Ovary (tissue), 9 donors: ENCODE results near the gene IRAK1BP1. TPM values are rescaled to one million over a fixed set of nuclear protein-coding genes. Genes with fewer than 3 reads are reported as not detected.

Source experiments
- DNase-seq, 5 donors: peaks; one replicate each; pipeline ENCODE4 v3.0.0-alpha.2; 2019 to 2020
- H3K27ac ChIP-seq, 2 donors: fragments of 200-600 bp; one replicate each; pipeline versions ENCODE4 v1.5.1 to v1.8.0; 2019 to 2022
- H3K27me3 ChIP-seq: fragments of 200-600 bp; one replicate; pipeline ENCODE4 v1.8.0; 2022
- H3K36me3 ChIP-seq: fragments of 200-600 bp; sonication (generic); one replicate; pipeline ENCODE4 v1.5.1; 2019
- H3K4me1 ChIP-seq: one replicate; pipeline ENCODE4 v1.8.1; 2013; ENCODE audit warnings: mild to moderate bottlenecking, moderate library complexity; ENCODE audit not compliant: insufficient read depth
- H3K4me3 ChIP-seq: fragments of 200-600 bp; sonication (generic); one replicate; pipeline ENCODE4 v1.5.1; 2017
- H3K9me3 ChIP-seq, 2 donors: fragments of 200-600 bp in 1 of 2; sonication (generic) in 1 of 2; one replicate each; pipeline versions ENCODE4 v1.5.1 to v1.8.1; 2013 to 2019; ENCODE audit warnings: mild to moderate bottlenecking in 1 of 2, moderate library complexity in 1 of 2
- EP300 ChIP-seq: sonication (generic); formaldehyde crosslinking; IDR thresholded peaks from one replicate; pipeline ENCODE4 v1.6.1; 2017; ENCODE audit warnings: antibody characterized with exemption
- POLR2A ChIP-seq: fragments of 450-650 bp; IDR thresholded peaks from one replicate; pipeline ENCODE4 v1.6.1; 2017; ENCODE audit warnings: antibody characterized with exemption, mild to moderate bottlenecking, moderate library complexity
- WGBS, 3 donors: extraction: QIAGEN DNeasy Blood & Tissue Kit in 1 of 3; methylation state at CpG; one replicate each; pipeline versions ENCODE4 v1.1.5 to v1.1.7; 2013 to 2017; 5-methylcytosine and 5-hydroxymethylcytosine counted together
- intact Hi-C, 4 donors: fragments of 100-400 bp; cut with DNase I; formaldehyde crosslinking; loops; one replicate each; pipeline versions ENCODE4 v1.11.0 to v1.15.1; 2022 to 2023
- polyA plus RNA-seq, 2 donors: library from polyadenylated mRNA; stranded (reverse); fragments of 200-250 nt in 1 of 2; fragments of 350-450 nt in 1 of 2; fragmentation: Illumina TruSeq in 1 of 2; extraction: RNeasy Lipid Tissue Mini Kit (QIAGEN cat#74804) in 1 of 2; gene quantifications; one replicate each; pipeline ENCODE4 v1.2.3, GENCODE V29; 2013 to 2014
- total RNA-seq, 7 donors: library from RNA; depleted of rRNA in 2 of 7; stranded (reverse); fragments of >200 nt in 2 of 7; fragmentation: NEBNext Ultra II Directional in 3 of 7; extraction: Animal tissue kit (Norgen Biotek cat#: 25700) in 3 of 7; gene quantifications; one replicate each; pipeline versions ENCODE4 v1.1.0 to v1.2.4, GENCODE V29; 2016 to 2023
- TF ChIP-seq, protein P1 (sequence below), 3 donors: fragments of 450-650 bp in 2 of 3; fragments of 200-600 bp in 1 of 3; IDR thresholded peaks; one replicate each; pipeline versions ENCODE4 v1.5.1 to v1.8.0; 2016 to 2022; ENCODE audit warnings: antibody characterized with exemption in 3 of 3, mild to moderate bottlenecking in 1 of 3
- donor health status: DM: no; HTN: no; CAD: no; lungs with moderate emphysema.
- donor health status: DM: no; HTN: no; CAD: no.
- donor health status: Bipolar disorder and iron deficiency.
- donor health status: DM: yes; HTN: yes; CAD: no.
- donor health status: DM: no; HTN: no; CAD: no.
- donor health status: DM: yes; HTN: yes; CAD: no.

The IRAK1BP1 gene
- total and polyA plus RNA-seq, 9 donors: 3.2 to 10.1 (median 7.0) TPM

DNA sequence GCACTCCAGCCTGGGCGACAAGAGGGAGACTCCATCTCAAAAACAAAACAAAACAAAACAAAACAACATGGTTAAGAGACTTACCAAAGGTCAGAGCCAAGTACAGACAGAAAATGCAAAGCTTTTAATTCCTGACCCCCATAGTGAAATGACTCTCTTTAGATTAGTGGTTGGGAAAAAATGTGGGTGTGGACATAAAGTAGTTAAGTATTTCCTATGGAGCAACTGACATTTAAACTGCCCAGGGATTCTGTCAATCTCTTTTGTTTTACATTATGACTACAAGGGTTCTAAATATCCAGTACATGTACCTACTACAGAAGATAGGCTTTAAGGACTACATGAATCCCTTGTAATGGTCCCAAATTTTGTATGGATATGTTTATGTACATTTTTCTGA is 75.1 kb downstream of the IRAK1BP1 start:
- WGBS, 3 donors: 93 to 97% (median 95%) methylated on average over 1 of the region's 1 CpG
- Histone ChIP-seq H3K36me3 (no peaks in the 10 kb centered on the region), H3K27ac (no peak overlapping the region), H3K27me3 (no peaks in the 10 kb centered on the region), H3K9me3 (no peaks in the 10 kb centered on the region), H3K4me3 (no peak overlapping the region), H3K4me1 (no peaks in the 10 kb centered on the region)
- intact Hi-C loops: no loop called here
- DNase-seq: no peak
- TF ChIP-seq, protein P1, sequence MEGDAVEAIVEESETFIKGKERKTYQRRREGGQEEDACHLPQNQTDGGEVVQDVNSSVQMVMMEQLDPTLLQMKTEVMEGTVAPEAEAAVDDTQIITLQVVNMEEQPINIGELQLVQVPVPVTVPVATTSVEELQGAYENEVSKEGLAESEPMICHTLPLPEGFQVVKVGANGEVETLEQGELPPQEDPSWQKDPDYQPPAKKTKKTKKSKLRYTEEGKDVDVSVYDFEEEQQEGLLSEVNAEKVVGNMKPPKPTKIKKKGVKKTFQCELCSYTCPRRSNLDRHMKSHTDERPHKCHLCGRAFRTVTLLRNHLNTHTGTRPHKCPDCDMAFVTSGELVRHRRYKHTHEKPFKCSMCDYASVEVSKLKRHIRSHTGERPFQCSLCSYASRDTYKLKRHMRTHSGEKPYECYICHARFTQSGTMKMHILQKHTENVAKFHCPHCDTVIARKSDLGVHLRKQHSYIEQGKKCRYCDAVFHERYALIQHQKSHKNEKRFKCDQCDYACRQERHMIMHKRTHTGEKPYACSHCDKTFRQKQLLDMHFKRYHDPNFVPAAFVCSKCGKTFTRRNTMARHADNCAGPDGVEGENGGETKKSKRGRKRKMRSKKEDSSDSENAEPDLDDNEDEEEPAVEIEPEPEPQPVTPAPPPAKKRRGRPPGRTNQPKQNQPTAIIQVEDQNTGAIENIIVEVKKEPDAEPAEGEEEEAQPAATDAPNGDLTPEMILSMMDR (IDR thresholded peaks at IDR 0.05): no peak
- TF ChIP-seq POLR2A: no peak
- no peak for TF ChIP-seq EP300

DNA sequence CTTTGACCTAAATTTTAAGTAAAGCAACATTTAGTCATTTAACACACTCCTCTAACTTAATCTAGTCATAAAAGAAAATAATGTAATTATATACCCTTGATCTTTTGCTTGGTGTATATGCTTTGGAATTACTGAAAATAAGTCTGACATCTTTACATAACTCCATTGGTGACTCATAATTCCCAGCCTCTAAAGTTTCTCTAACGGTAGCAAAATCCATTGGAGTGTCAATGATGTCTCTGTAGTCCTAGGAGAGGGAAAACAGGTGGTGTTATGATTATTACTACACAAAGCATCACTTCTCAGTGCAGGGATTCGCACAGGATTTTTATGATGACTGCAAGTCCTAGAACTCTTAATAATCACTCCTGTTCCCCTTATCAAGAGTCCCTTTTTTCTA is 80.2 kb downstream of the IRAK1BP1 start:
- H3K27ac ChIP-seq: no peak overlapping the region
- WGBS, 3 donors: 67 to 77% (median 74%) methylated on average over 2 of the region's 2 CpGs
- intact Hi-C loops: no loop called here
- H3K27me3 ChIP-seq: no peaks in the 10 kb centered on the region
- no peak overlapping the region for H3K4me3 ChIP-seq
- H3K9me3 ChIP-seq: peaks cover 0 to 8% of the 10 kb centered on the region in 2 donors
- DNase-seq: no peak
- H3K36me3 ChIP-seq: no peaks in the 10 kb centered on the region
- H3K4me1 ChIP-seq: no peaks in the 10 kb centered on the region
- no peak for TF ChIP-seq POLR2A
- TF ChIP-seq, protein P1 (IDR thresholded peaks at IDR 0.05): no peak

DNA sequence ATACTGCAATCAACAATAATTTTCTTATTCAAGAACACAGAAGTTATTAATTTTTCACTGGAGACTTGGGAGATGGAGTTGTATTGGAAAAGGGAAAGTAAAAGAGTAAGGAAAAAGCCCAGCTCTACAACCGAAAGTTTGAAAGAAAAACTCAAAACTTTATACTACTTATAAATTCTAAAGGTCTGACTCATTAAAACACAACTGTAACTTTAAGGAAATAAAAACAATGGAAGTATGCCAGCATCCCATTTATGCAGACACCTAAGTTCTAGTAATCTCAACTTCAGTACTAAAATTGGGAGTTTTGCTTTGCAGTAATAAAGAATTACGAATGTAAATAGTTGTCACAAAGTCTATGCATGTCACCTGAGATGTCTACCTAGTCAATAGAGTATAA is 80.6 kb downstream of the IRAK1BP1 start:
- H3K4me3 ChIP-seq: no peak overlapping the region
- no peak overlapping the region for H3K27ac ChIP-seq
- no peaks in the 10 kb centered on the region for H3K27me3 ChIP-seq
- 62 to 75% (median 62%) methylated on average over 2 of the region's 2 CpGs for WGBS, 3 donors
- no peak for DNase-seq
- no peaks in the 10 kb centered on the region for H3K4me1 ChIP-seq
- H3K36me3 ChIP-seq: no peaks in the 10 kb centered on the region
- intact Hi-C loops: no loop called here
- peaks cover 0 to 8% of the 10 kb centered on the region in 2 donors for H3K9me3 ChIP-seq
- TF ChIP-seq POLR2A (no peak), EP300 (no peak)
- TF ChIP-seq, protein P1 (IDR thresholded peaks at IDR 0.05): no peak

DNA sequence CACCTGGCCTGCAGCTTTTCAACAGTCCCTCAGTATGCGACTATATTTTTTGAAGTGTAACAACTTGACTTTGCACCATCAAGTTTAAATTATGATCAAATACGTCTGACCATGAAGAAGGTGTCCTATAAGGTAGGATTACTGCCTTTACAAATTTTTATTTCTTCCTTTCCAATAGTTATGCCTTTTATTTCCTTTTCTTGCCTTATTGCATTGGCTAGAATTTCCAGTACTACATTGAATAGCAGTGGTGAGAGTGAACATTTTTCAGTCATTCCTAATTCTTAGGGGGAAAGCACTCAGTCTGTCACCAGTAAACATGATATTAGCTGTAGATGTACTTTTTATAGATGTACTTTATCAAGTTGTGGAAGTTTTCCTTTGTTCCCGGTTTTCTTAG is 81.4 kb downstream of the IRAK1BP1 start:
- TF ChIP-seq POLR2A: no peak
- TF ChIP-seq, protein P1 (IDR thresholded peaks at IDR 0.05): no peak
- TF ChIP-seq EP300: no peak
- Histone ChIP-seq H3K27me3 (no peaks in the 10 kb centered on the region), H3K27ac (no peak overlapping the region), H3K4me1 (no peaks in the 10 kb centered on the region), H3K36me3 (no peaks in the 10 kb centered on the region), H3K4me3 (no peak overlapping the region), H3K9me3 (peaks cover 0 to 8% of the 10 kb centered on the region in 2 donors)
- no peak for DNase-seq
- intact Hi-C loops: no loop called here
- 97 to 98% (median 97%) methylated on average over 3 of the region's 3 CpGs for WGBS, 3 donors

- DNase-seq: no peak
- Histone ChIP-seq H3K4me1 (no peaks in the 10 kb centered on the region), H3K9me3 (peaks cover 0 to 8% of the 10 kb centered on the region in 2 donors), H3K36me3 (no peaks in the 10 kb centered on the region), H3K27me3 (no peaks in the 10 kb centered on the region), H3K4me3 (no peak overlapping the region), H3K27ac (no peak overlapping the region)
- no peak for TF ChIP-seq EP300
- TF ChIP-seq POLR2A: no peak
- TF ChIP-seq, protein P1 (IDR thresholded peaks at IDR 0.05): no peak
- WGBS, 3 donors: 93 to 100% (median 95%) methylated on average over 1 of the region's 1 CpG
- intact Hi-C loops: no loop called here
These were observed 85.0 kb downstream of the IRAK1BP1 start for GRCh38 chr6:78952362-78952761.
